GM23338 (cell line): ENCODE data around the gene TCF12.

Source experiments
- CREB1 ChIP-seq: fragments of 250-450 bp; sonication (Bioruptor Pico); IDR thresholded peaks from 2 replicates; pipeline ENCODE4 v1.5.0; 2020; ENCODE audit warnings: low read depth, mild to moderate bottlenecking, moderate library complexity
- CTCF ChIP-seq, 2 experiments: fragments of 200-600 bp in 1 of 2; sonication (generic) in 1 of 2; conservative IDR thresholded peaks; 2 replicates each; pipeline versions ENCODE4 v1.5.1 to v1.6.1; 2016 to 2017; ENCODE audit warnings: antibody characterized with exemption in 2 of 2, low read depth in 2 of 2, mild to moderate bottlenecking in 2 of 2, moderate library complexity in 1 of 2
- ETS1 ChIP-seq: IDR thresholded peaks from 2 replicates; pipeline ENCODE4 v1.6.1; 2016; ENCODE audit warnings: antibody characterized with exemption
- EZH2 ChIP-seq: fragments of 200-600 bp; sonication (generic); IDR thresholded peaks from one replicate; pipeline ENCODE4 v1.8.0; 2017; ENCODE audit warnings: antibody characterized with exemption, mild to moderate bottlenecking, low read depth; ENCODE audit not compliant: unreplicated experiment
- EZH2phosphoT487 ChIP-seq: fragments of 200-600 bp; sonication (generic); IDR thresholded peaks from one replicate; pipeline ENCODE4 v1.8.1; 2018; ENCODE audit warnings: antibody characterized with exemption; ENCODE audit not compliant: unreplicated experiment
- JUNB ChIP-seq: IDR thresholded peaks from one replicate; pipeline ENCODE4 v1.6.1; 2016; ENCODE audit warnings: antibody characterized with exemption; ENCODE audit not compliant: unreplicated experiment
- NANOG ChIP-seq: IDR thresholded peaks from 2 replicates; pipeline ENCODE4 v1.6.1; 2016; ENCODE audit warnings: antibody characterized with exemption, borderline replicate concordance
- POLR2AphosphoS5 ChIP-seq: IDR thresholded peaks from 2 replicates; pipeline ENCODE4 v1.6.1; 2016; ENCODE audit warnings: antibody characterized with exemption, low read depth
- REST ChIP-seq: IDR thresholded peaks from one replicate; pipeline ENCODE4 v1.6.1; 2018; ENCODE audit warnings: antibody characterized with exemption; ENCODE audit not compliant: unreplicated experiment
- ZNF114 ChIP-seq: fragments of 250-450 bp; sonication (Bioruptor Pico); IDR thresholded peaks from 2 replicates; pipeline ENCODE4 v1.5.0; 2020; ENCODE audit warnings: mild to moderate bottlenecking, moderate library complexity

GRCh38 chr15:57159767-57160166, 241.3 kb downstream of the TCF12 start:
- TF ChIP-seq EZH2, result no peak
- no peak for TF ChIP-seq POLR2AphosphoS5
- TF ChIP-seq ETS1, result no peak
- no peak for TF ChIP-seq CTCF (conservative IDR thresholded peaks at IDR 0.05; ENCODE audit: low read depth in 2 of 2)
- no peak for TF ChIP-seq REST
- TF ChIP-seq JUNB, result no peak
- no peak for TF ChIP-seq EZH2phosphoT487
- no peak for TF ChIP-seq NANOG
- no peak for TF ChIP-seq CREB1
- no peak for TF ChIP-seq ZNF114 (CRISPR knock-in tag)
